Spleen (tissue), 7 donors: ENCODE data around the gene NRCAM.

Experiments
- CTCF ChIP-seq, 11 experiments: fragments of 200-600 bp in 7 of 11; fragments of 450-650 bp in 4 of 11; sonication (generic) in 4 of 11; IDR thresholded peaks in 8 of 11; conservative IDR thresholded peaks in 3 of 11; 1 replicate in 7 of 11; 2 replicates in 4 of 11; pipeline versions ENCODE4 v1.4.0 to v1.8.0; 2016 to 2021; ENCODE audit warnings: antibody characterized with exemption in 11 of 11, inconsistent platforms in 4 of 11, mild to moderate bottlenecking in 1 of 11
- POLR2AphosphoS5 ChIP-seq, 3 donors: sonication (generic); formaldehyde crosslinking; IDR thresholded peaks; one replicate each; pipeline ENCODE4 v1.5.1; 2017; ENCODE audit warnings: antibody characterized with exemption in 3 of 3
- donor health status: DM: no; HTN: no; CAD: no; lungs with moderate emphysema.
- donor health status: DM: no; HTN: no; CAD: no.
- donor health status: DM: no; HTN: no; CAD: no.

GRCh38 chr7:108396080-108396479 is 60.2 kb downstream of the NRCAM start:
- TF ChIP-seq CTCF (IDR thresholded peaks at IDR 0.05 in 8 of 11, conservative IDR thresholded peaks at IDR 0.05 in 3 of 11) (no peak), POLR2AphosphoS5 (IDR thresholded peaks at IDR 0.05) (no peak)
